GM18498 (cell line): ENCODE data around the gene ARHGEF12.

Source experiments
- ATAC-seq: cut with Tn5 transposase; IDR thresholded peaks from one replicate; pipeline ENCODE4 v1.9.1; 2021; ENCODE audit warnings: mild to moderate bottlenecking, moderate library complexity; ENCODE audit not compliant: unreplicated experiment

ARHGEF12 gene

GRCh38 chr11:120317689-120318480 is 18.3 kb upstream of the ARHGEF12 start:
- no peak for ATAC-seq

GRCh38 chr11:120318906-120319305 is 17.3 kb upstream of the ARHGEF12 start:
- ATAC-seq: no peak

GRCh38 chr11:120324932-120325810 is 11.0 kb upstream of the ARHGEF12 start, which contains the start of gene TLCD5:
TLCD5 (plus strand) TSS chr11:120325299; CDS start chr11:120327442, 2,143 bp downstream.
- peak; percentile 68 for ATAC-seq

- no peak for ATAC-seq
These were observed 10.0 kb upstream of the ARHGEF12 start for GRCh38 chr11:120326228-120326627.

GRCh38 chr11:120326845-120327281 is 9.3 kb upstream of the ARHGEF12 start:
- ATAC-seq: no peak

GRCh38 chr11:120327311-120327710 is 8.9 kb upstream of the ARHGEF12 start:
- ATAC-seq: no peak

GRCh38 chr11:120329556-120329955 is 6.7 kb upstream of the ARHGEF12 start:
- ATAC-seq: no peak

- ATAC-seq: no peak
These were observed 6.2 kb upstream of the ARHGEF12 start for GRCh38 chr11:120330045-120330444.

- no peak for ATAC-seq
These were observed 4.8 kb upstream of the ARHGEF12 start for GRCh38 chr11:120331301-120331996.

GRCh38 chr11:120332822-120333716 is 3.1 kb upstream of the ARHGEF12 start:
- no peak for ATAC-seq

- no peak for ATAC-seq
These were observed 2.4 kb upstream of the ARHGEF12 start for GRCh38 chr11:120333801-120334200.

GRCh38 chr11:120334332-120334731 is 1.9 kb upstream of the ARHGEF12 start:
- ATAC-seq: no peak

GRCh38 chr11:120334894-120335462 is 1.2 kb upstream of the ARHGEF12 start:
- ATAC-seq: no peak

- ATAC-seq: peak; percentile 26
These were observed 681 bp upstream of the ARHGEF12 start for GRCh38 chr11:120335556-120335907.

- peak; percentile 35 for ATAC-seq
These were observed 585 bp downstream of the ARHGEF12 start for GRCh38 chr11:120336641-120337354.

- ATAC-seq: no peak
These were observed 1.3 kb downstream of the ARHGEF12 start for GRCh38 chr11:120337355-120338106.

- ATAC-seq: no peak
These were observed 2.1 kb downstream of the ARHGEF12 start for GRCh38 chr11:120338107-120338933.
